Spleen (tissue), 7 donors: Measurements from ENCODE around the gene GABBR2.

ENCODE experiments used
- CTCF ChIP-seq, 11 experiments: fragments of 200-600 bp in 7 of 11; fragments of 450-650 bp in 4 of 11; sonication (generic) in 4 of 11; IDR thresholded peaks in 8 of 11; conservative IDR thresholded peaks in 3 of 11; 1 replicate in 7 of 11; 2 replicates in 4 of 11; pipeline versions ENCODE4 v1.4.0 to v1.8.0; 2016 to 2021; ENCODE audit warnings: antibody characterized with exemption in 11 of 11, inconsistent platforms in 4 of 11, mild to moderate bottlenecking in 1 of 11
- POLR2A ChIP-seq, 3 donors: fragments of 450-650 bp; IDR thresholded peaks; one replicate each; pipeline ENCODE4 v1.5.1; 2017; ENCODE audit warnings: antibody characterized with exemption in 3 of 3, mild to moderate bottlenecking in 1 of 3
- POLR2AphosphoS5 ChIP-seq, 3 donors: sonication (generic); formaldehyde crosslinking; IDR thresholded peaks; one replicate each; pipeline ENCODE4 v1.5.1; 2017; ENCODE audit warnings: antibody characterized with exemption in 3 of 3
- donor health status: DM: no; HTN: no; CAD: no; lungs with moderate emphysema.
- donor health status: DM: no; HTN: no; CAD: no.
- donor health status: DM: no; HTN: no; CAD: no.

DNA sequence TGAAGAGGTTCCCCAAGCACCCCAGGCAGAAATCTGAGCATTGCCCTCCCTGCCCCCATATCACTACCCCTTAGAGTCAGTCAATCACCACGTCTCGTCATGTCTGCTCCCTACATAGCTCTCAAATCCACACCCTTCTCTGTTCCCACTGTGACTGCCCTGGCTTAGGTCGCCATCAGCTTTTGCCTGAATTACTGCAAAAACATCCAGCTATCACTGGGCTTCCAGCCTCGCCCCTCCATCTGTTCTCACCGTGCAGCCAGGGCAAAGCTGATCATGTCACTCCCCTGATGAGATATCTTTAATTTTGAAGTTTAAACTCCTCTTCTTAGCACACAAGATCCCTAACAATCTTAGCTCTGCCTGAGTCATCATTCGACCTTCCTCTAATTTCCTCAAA lies 363.7 kb downstream of the GABBR2 start:
- TF ChIP-seq CTCF (IDR thresholded peaks at IDR 0.05 in 8 of 11, conservative IDR thresholded peaks at IDR 0.05 in 3 of 11): no peak
- no peak for TF ChIP-seq POLR2AphosphoS5 (IDR thresholded peaks at IDR 0.05)
- TF ChIP-seq POLR2A (IDR thresholded peaks at IDR 0.05): no peak
